H1 (cell line): ENCODE data around the gene CSNK2B. TPM values are rescaled to one million over a fixed set of nuclear protein-coding genes. Genes with fewer than 3 reads are reported as not detected.

ENCODE experiments used
- CTCF ChIA-PET: fragments of 300-600 bp; sonication (Branson Sonifier 250); formaldehyde crosslinking; loops from one replicate; lab custom pipeline; 2021; ENCODE audit not compliant: partially characterized antibody; lab: Charles Lee
- POLR2A ChIA-PET: fragments of 300-600 bp; sonication (Branson Sonifier 250); formaldehyde crosslinking; loops from one replicate; lab custom pipeline; 2021; ENCODE audit warnings: inconsistent platforms; ENCODE audit not compliant: partially characterized antibody; lab: Charles Lee
- DNase-seq, 2 experiments: peaks; one replicate each; pipeline versions ENCODE4 v3.0.0 to v3.0.0-alpha.2; 2010 to 2022; ENCODE audit warnings: low spot score in 2 of 2, low read depth in 1 of 2, mixed read lengths in 1 of 2
- FAIRE-seq: peaks from 2 replicates; lab custom pipeline; 2011; peaks lifted over from hg19 to GRCh38; lab: Jason Lieb, UNC
- H2AFZ ChIP-seq: 2 replicates; pipeline ENCODE4 v1.8.1; 2012; ENCODE audit warnings: low read length, inconsistent platforms
- H2AK5ac ChIP-seq: 2 replicates; pipeline ENCODE4 v1.6.1; 2013; ENCODE audit warnings: low read depth, low read length
- H2BK120ac ChIP-seq: replicated peaks from 2 replicates; pipeline ENCODE3; 2013; ENCODE audit warnings: low read depth, low read length, inconsistent platforms
- H2BK12ac ChIP-seq: 2 replicates; pipeline ENCODE4 v1.6.1; 2013; ENCODE audit warnings: low read depth, low read length
- H2BK15ac ChIP-seq: 2 replicates; pipeline ENCODE4 v1.6.1; 2013; ENCODE audit warnings: low read length
- H2BK20ac ChIP-seq: 2 replicates; pipeline ENCODE4 v1.6.1; 2013; ENCODE audit warnings: low read length
- H2BK5ac ChIP-seq: 2 replicates; pipeline ENCODE4 v1.6.1; 2013; ENCODE audit warnings: low read depth, low read length
- H3K14ac ChIP-seq: 2 replicates; pipeline ENCODE4 v1.6.1; 2013; ENCODE audit warnings: inconsistent platforms; ENCODE audit not compliant: insufficient read length
- H3K18ac ChIP-seq: 2 replicates; pipeline ENCODE4 v1.6.1; 2013; ENCODE audit warnings: low read length; ENCODE audit errors: extremely low read depth
- H3K23ac ChIP-seq: 2 replicates; pipeline ENCODE4 v1.6.1; 2013; ENCODE audit warnings: inconsistent platforms; ENCODE audit not compliant: insufficient read length
- H3K23me2 ChIP-seq: 2 replicates; pipeline ENCODE4 v1.6.1; 2013; ENCODE audit warnings: low read depth, low read length
- H3K27ac ChIP-seq: 2 replicates; pipeline ENCODE4 v1.6.1; 2011; ENCODE audit warnings: low read depth, low read length, inconsistent platforms
- H3K27me3 ChIP-seq, 4 experiments: replicated peaks in 1 of 4; 1 replicate in 1 of 4; 2 replicates in 3 of 4; pipeline versions ENCODE4 v1.6.1 to v1.8.1; 2011 to 2013; ENCODE audit warnings: low read length in 3 of 4, mild to moderate bottlenecking in 3 of 4, inconsistent platforms in 2 of 4, mixed read lengths in 2 of 4, moderate library complexity in 1 of 4; ENCODE audit not compliant: control insufficient read depth in 3 of 4, insufficient read depth in 3 of 4; ENCODE audit errors: extremely low read depth in 1 of 4
- H3K36me3 ChIP-seq, 4 experiments: 2 replicates each; pipeline versions ENCODE4 v1.6.1 to v1.8.1; 2011 to 2013; ENCODE audit warnings: mild to moderate bottlenecking in 4 of 4, low read length in 3 of 4, moderate library complexity in 2 of 4, control low read depth in 1 of 4, inconsistent platforms in 1 of 4; ENCODE audit not compliant: insufficient read depth in 4 of 4, control insufficient read depth in 2 of 4
- H3K4ac ChIP-seq: replicated peaks from 2 replicates; pipeline ENCODE3; 2013; ENCODE audit warnings: low read length, low read depth, mixed read lengths, inconsistent platforms; ENCODE audit not compliant: insufficient read length
- H3K4me1 ChIP-seq, 4 experiments: replicated peaks in 1 of 4; 1 replicate in 1 of 4; 2 replicates in 3 of 4; pipeline versions ENCODE4 v1.6.1 to v1.8.1; 2011 to 2013; ENCODE audit warnings: low read length in 3 of 4, inconsistent platforms in 2 of 4, mixed read lengths in 1 of 4; ENCODE audit not compliant: insufficient read depth in 4 of 4, control insufficient read depth in 3 of 4
- H3K4me2 ChIP-seq, 2 experiments: 2 replicates each; pipeline versions ENCODE4 v1.6.1 to v1.8.1; 2011 to 2013; ENCODE audit warnings: low read depth in 2 of 2, low read length in 2 of 2, control low read depth in 1 of 2, inconsistent platforms in 1 of 2, mild to moderate bottlenecking in 1 of 2; ENCODE audit not compliant: insufficient read depth in 1 of 2
- H3K4me3 ChIP-seq, 4 experiments: fragments of 200-600, 300-600 bp in 1 of 4; sonication (generic), shearing (Covaris generic), sonication (Bioruptor Twin) in 1 of 4; 2 replicates each; pipeline versions ENCODE4 v1.5.1 to v1.8.1; 2011 to 2016; ENCODE audit warnings: low read length in 4 of 4, low read depth in 3 of 4, control low read depth in 2 of 4, inconsistent platforms in 2 of 4, mild to moderate bottlenecking in 2 of 4, mixed read lengths in 1 of 4, moderate library complexity in 1 of 4; ENCODE audit not compliant: insufficient read depth in 2 of 4; ENCODE audit errors: extremely low read depth in 1 of 4
- H3K56ac ChIP-seq: replicated peaks from 2 replicates; pipeline ENCODE3; 2013; ENCODE audit warnings: low read depth, mild to moderate bottlenecking, mixed read lengths, low read length, inconsistent platforms; ENCODE audit not compliant: insufficient read length
- H3K79me1 ChIP-seq: 2 replicates; pipeline ENCODE4 v1.6.1; 2013; ENCODE audit warnings: low read depth, low read length, control low read depth
- H3K79me2 ChIP-seq, 2 experiments: 2 replicates each; pipeline versions ENCODE4 v1.6.1 to v1.8.1; 2012 to 2013; ENCODE audit warnings: low read length in 2 of 2, mild to moderate bottlenecking in 2 of 2, inconsistent platforms in 1 of 2; ENCODE audit not compliant: insufficient read depth in 2 of 2, control insufficient read depth in 1 of 2
- H3K9ac ChIP-seq, 4 experiments: replicated peaks in 1 of 4; 1 replicate in 1 of 4; 2 replicates in 3 of 4; pipeline versions ENCODE4 v1.6.1 to v1.8.1; 2011 to 2013; ENCODE audit warnings: low read depth in 3 of 4, low read length in 3 of 4, control low read depth in 2 of 4, mild to moderate bottlenecking in 2 of 4, moderate library complexity in 2 of 4, inconsistent platforms in 1 of 4; ENCODE audit errors: extremely low read depth in 1 of 4
- H3K9me3 ChIP-seq, 2 experiments: 2 replicates each; pipeline versions ENCODE4 v1.6.1 to v1.8.1; 2012 to 2013; ENCODE audit warnings: mild to moderate bottlenecking in 2 of 2, moderate library complexity in 2 of 2, control low read depth in 1 of 2, inconsistent platforms in 1 of 2, low read depth in 1 of 2, low read length in 1 of 2, mixed read lengths in 1 of 2; ENCODE audit not compliant: insufficient read depth in 2 of 2
- H4K20me1 ChIP-seq, 2 experiments: replicated peaks in 1 of 2; 2 replicates each; pipeline versions ENCODE3 to v1.8.1; 2011 to 2013; ENCODE audit warnings: inconsistent platforms in 2 of 2, low read length in 2 of 2, mild to moderate bottlenecking in 1 of 2; ENCODE audit not compliant: insufficient read depth in 2 of 2, control insufficient read depth in 1 of 2
- H4K5ac ChIP-seq: 2 replicates; pipeline ENCODE4 v1.6.1; 2013; ENCODE audit warnings: low read length, low read depth, mixed read lengths, inconsistent platforms; ENCODE audit not compliant: insufficient read length
- H4K8ac ChIP-seq: 2 replicates; pipeline ENCODE4 v1.8.0; 2013; ENCODE audit warnings: mild to moderate bottlenecking, moderate library complexity, low read length, inconsistent platforms; ENCODE audit not compliant: insufficient read depth; ENCODE audit errors: extremely low read depth
- H4K91ac ChIP-seq: replicated peaks from 2 replicates; pipeline ENCODE3; 2013; ENCODE audit warnings: low read length, mixed read lengths, inconsistent platforms; ENCODE audit not compliant: insufficient read length
- BRCA1 ChIP-seq: IDR thresholded peaks from 2 replicates; pipeline ENCODE4 v1.6.1; 2012; ENCODE audit warnings: low read depth, low read length, improper control_type of control experiment
- CBX5 ChIP-seq: fragments of 300-800, 300-1000 bp; sonication (generic); IDR thresholded peaks from 2 replicates; pipeline ENCODE4 v1.7.1; 2016; ENCODE audit warnings: antibody characterized with exemption, low read length, low read depth
- CBX8 ChIP-seq: fragments of 300-800, 300-1000 bp; sonication (generic); IDR thresholded peaks from 2 replicates; pipeline ENCODE4 v1.7.1; 2016; ENCODE audit warnings: low read depth, low read length, borderline replicate concordance
- CREB1 ChIP-seq: IDR thresholded peaks from 2 replicates; pipeline ENCODE4 v1.6.1; 2012; ENCODE audit warnings: inconsistent platforms
- EGR1 ChIP-seq: IDR thresholded peaks from 2 replicates; pipeline ENCODE4 v1.6.1; 2011; ENCODE audit warnings: low read depth, low read length, borderline replicate concordance
- JUN ChIP-seq: IDR thresholded peaks from 2 replicates; pipeline ENCODE4 v1.6.1; 2011; ENCODE audit warnings: low read depth, mild to moderate bottlenecking, improper control_type of control experiment, low read length
- KDM1A ChIP-seq: fragments of 200-600, 300-600 bp; sonication (generic); IDR thresholded peaks from 2 replicates; pipeline ENCODE4 v1.7.1; 2016; ENCODE audit warnings: mild to moderate bottlenecking, low read length, borderline replicate concordance
- KDM4A ChIP-seq: IDR thresholded peaks from one replicate; pipeline ENCODE4 v1.7.1; 2012; ENCODE audit warnings: low read depth, mild to moderate bottlenecking, moderate library complexity, low read length, inconsistent platforms; ENCODE audit not compliant: severe bottlenecking
- KDM5A ChIP-seq: fragments of 200-600 bp; IDR thresholded peaks from 2 replicates; pipeline ENCODE4 v1.7.1; 2012; ENCODE audit warnings: mild to moderate bottlenecking, low read length, inconsistent platforms, mixed read lengths
- NANOG ChIP-seq: IDR thresholded peaks from 2 replicates; pipeline ENCODE4 v1.6.1; 2011; ENCODE audit warnings: low read length, low read depth, mild to moderate bottlenecking, inconsistent platforms; ENCODE audit not compliant: insufficient read depth, poor library complexity, severe bottlenecking
- RBBP5 ChIP-seq: IDR thresholded peaks from 2 replicates; pipeline ENCODE4 v1.7.1; 2012; ENCODE audit warnings: low read depth, mild to moderate bottlenecking, inconsistent platforms, low read length, moderate library complexity, borderline replicate concordance
- RFX5 ChIP-seq: IDR thresholded peaks from 2 replicates; pipeline ENCODE4 v1.6.1; 2011; ENCODE audit warnings: low read depth, low read length, improper control_type of control experiment, borderline replicate concordance
- SIN3A ChIP-seq, 2 experiments: IDR thresholded peaks in 1 of 2; conservative IDR thresholded peaks in 1 of 2; 2 replicates each; pipeline ENCODE4 v1.6.1; 2011 to 2012; ENCODE audit warnings: low read length in 2 of 2, improper control_type of control experiment in 1 of 2, low read depth in 1 of 2, mild to moderate bottlenecking in 1 of 2
- SRF ChIP-seq: IDR thresholded peaks from 2 replicates; pipeline ENCODE4 v1.6.1; 2011; ENCODE audit warnings: mild to moderate bottlenecking, low read depth, low read length, moderate library complexity
- TEAD4 ChIP-seq: IDR thresholded peaks from 2 replicates; pipeline ENCODE4 v1.6.1; 2012; ENCODE audit warnings: low read depth, low read length, inconsistent platforms, mixed read lengths
- WGBS, 2 experiments: shearing (Covaris generic) in 1 of 2; methylation state at CpG; one replicate each; pipeline versions ENCODE4 v1.1.6 to v1.1.7; 2013 to 2015; ENCODE audit warnings: low lambda C conversion rate in 2 of 2, mixed read lengths in 2 of 2, inconsistent platforms in 1 of 2, low coverage in 1 of 2, missing lambda C conversion rate in 1 of 2; ENCODE audit not compliant: insufficient replicate concordance in 2 of 2, insufficient coverage in 1 of 2, insufficient read length in 1 of 2; ENCODE audit errors: extremely low coverage in 1 of 2, missing lambda C conversion rate in 1 of 2; 5-methylcytosine and 5-hydroxymethylcytosine counted together
- polyA plus RNA-seq, 7 experiments: library from polyadenylated mRNA; depleted of rRNA in 3 of 7; stranded (reverse) in 5 of 7; unstranded in 2 of 7; fragments of >200 nt in 5 of 7; fragments of 200-250 nt in 2 of 7; gene quantifications; 1 replicate in 5 of 7; 2 replicates in 1 of 7; 4 replicates in 1 of 7; pipeline versions ENCODE4 v1.2.1 to v1.2.3, GENCODE V29; 2011 to 2013; ENCODE audit warnings: missing spikeins in 2 of 7, mixed read lengths in 2 of 7
- total RNA-seq: library from RNA; stranded (reverse); fragmentation: NEBNext Ultra II Directional; extraction: Animal tissue kit (Norgen Biotek cat#: 25700); gene quantifications from 2 replicates; pipeline ENCODE4 v1.2.1, GENCODE V29; 2021

Gene CSNK2B
- total and polyA plus RNA-seq, 2 of the 8 experiments (the other 6 are each of a cell fraction or from before 2014, with no cell fraction given), result 169 to 208 TPM

DNA sequence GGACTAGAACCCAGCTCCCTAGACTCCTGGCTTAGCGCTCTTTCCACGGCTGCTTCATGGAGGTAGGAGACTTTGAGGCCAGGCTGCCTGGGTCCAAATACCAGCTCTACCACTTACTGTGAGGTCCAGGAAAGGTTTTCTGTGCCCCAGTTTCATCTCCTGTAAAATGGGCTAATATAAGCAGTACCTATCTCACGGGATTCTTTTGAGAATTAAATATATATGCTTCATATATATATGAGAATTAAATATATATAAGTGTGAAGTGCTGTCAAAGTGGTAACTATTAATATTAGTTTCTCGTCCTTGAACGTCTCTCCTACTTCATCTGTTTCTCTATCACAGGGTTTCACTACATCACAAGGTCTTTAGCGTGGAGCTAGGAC, 25.2 kb downstream of the CSNK2B start:
- no peak overlapping the region for H3K23ac ChIP-seq
- H3K36me3 ChIP-seq, result peaks cover 8 to 28% (median 18%) of the 10 kb centered on the region in 4 experiments; a peak in 5 of 8 replicates
- ChIA-PET POLR2A (interaction anchor here (0.7 to 6.6 kb wide), 11 partner anchors 11 to 59 kb away, joined by 3 to 33 read pairs (median 4); partner anchors contain the start of genes ABHD16A, BAG6, GPANK1 and LY6G6D), CTCF (interaction anchor here (0.9 to 5.8 kb wide), 19 partner anchors 8 to 105 kb away, joined by 3 to 26 read pairs (median 6); partner anchors contain the start of genes BAG6, CSNK2B, DDAH2 and GPANK1)
- no peak overlapping the region for H2BK120ac ChIP-seq
- TF ChIP-seq KDM5A (no peak), SIN3A (conservative IDR thresholded peaks at IDR 0.05 in 1 of 2, IDR thresholded peaks at IDR 0.05 in 1 of 2; ENCODE audit: low read depth in 1 of 2, low read length in 2 of 2) (no peak), KDM4A (no peak), SRF (no peak), NANOG (no peak), JUN (no peak), CBX5 (no peak), TEAD4 (no peak), EGR1 (no peak), BRCA1 (no peak), KDM1A (no peak), CBX8 (no peak), RFX5 (no peak), RBBP5 (no peak), CREB1 (no peak)
- no peaks in the 10 kb centered on the region for H3K79me1 ChIP-seq
- no peak overlapping the region for H2AFZ ChIP-seq
- H3K27me3 ChIP-seq, result no peaks in the 10 kb centered on the region
- H2AK5ac ChIP-seq, result no peak overlapping the region
- no peak overlapping the region for H3K56ac ChIP-seq
- H4K8ac ChIP-seq, result no peak overlapping the region
- no peak overlapping the region for H2BK15ac ChIP-seq
- no peak overlapping the region for H2BK20ac ChIP-seq
- 90% methylated on average over 6 of the region's 6 CpGs; no CpG with 5 or more reads in 1 of the 2 experiments for WGBS, 2 experiments
- H4K20me1 ChIP-seq, result no peaks in the 10 kb centered on the region
- no peak overlapping the region for H2BK5ac ChIP-seq
- H3K14ac ChIP-seq, result no peak overlapping the region
- no peak overlapping the region for H3K27ac ChIP-seq
- H3K4ac ChIP-seq, result no peak overlapping the region
- no peak overlapping the region for H3K9ac ChIP-seq
- H3K4me3 ChIP-seq, result no peak overlapping the region
- no peak overlapping the region for H4K5ac ChIP-seq
- no peak for DNase-seq
- H3K18ac ChIP-seq, result no peak overlapping the region
- no peak overlapping the region for H3K4me2 ChIP-seq
- FAIRE-seq, result no peak
- no peak overlapping the region for H4K91ac ChIP-seq
- H2BK12ac ChIP-seq, result no peak overlapping the region
- H3K9me3 ChIP-seq, result no peaks in the 10 kb centered on the region
- H3K4me1 ChIP-seq, result peaks cover 0 to 1% (median 0%) of the 10 kb centered on the region in 4 experiments; a peak in 2 of 7 replicates
- H3K79me2 ChIP-seq, result no peaks in the 10 kb centered on the region
- H3K23me2 ChIP-seq, result no peaks in the 10 kb centered on the region
